Transverse colon (tissue), 4 donors: ENCODE results near the gene PXYLP1. TPM values are rescaled to one million over a fixed set of nuclear protein-coding genes. Genes with fewer than 3 reads are reported as not detected.

Experiments
- DNase-seq: peaks from one replicate; pipeline ENCODE4 v3.0.0-alpha.2; 2019
- H3K27ac ChIP-seq, 4 donors: fragments of 200-600 bp; sonication (generic); 2 replicates each; pipeline ENCODE4 v1.5.1; 2016 to 2018; ENCODE audit warnings: inconsistent platforms in 4 of 4
- H3K27me3 ChIP-seq: fragments of 200-600 bp; sonication (generic); 2 replicates; pipeline ENCODE4 v1.5.1; 2017; ENCODE audit warnings: inconsistent platforms
- H3K36me3 ChIP-seq, 4 donors: fragments of 200-600 bp; sonication (generic); 2 replicates each; pipeline ENCODE4 v1.5.1; 2017 to 2019; ENCODE audit warnings: inconsistent platforms in 4 of 4
- H3K4me1 ChIP-seq, 4 donors: fragments of 200-600 bp; sonication (generic); 2 replicates each; pipeline ENCODE4 v1.5.1; 2017 to 2020; ENCODE audit warnings: inconsistent platforms in 4 of 4
- H3K4me3 ChIP-seq, 4 donors: fragments of 200-600 bp; sonication (generic); 1 replicate in 1 of 4; 2 replicates in 3 of 4; pipeline versions ENCODE4 v1.5.1 to v1.6.1; 2017 to 2019; ENCODE audit warnings: inconsistent platforms in 4 of 4
- H3K9me3 ChIP-seq, 2 donors: fragments of 200-600 bp; sonication (generic); 2 replicates each; pipeline ENCODE4 v1.5.1; 2017 to 2019; ENCODE audit warnings: inconsistent platforms in 2 of 2
- EP300 ChIP-seq: sonication (generic); formaldehyde crosslinking; IDR thresholded peaks from one replicate; pipeline ENCODE4 v1.6.1; 2017; ENCODE audit warnings: antibody characterized with exemption, low read depth
- POLR2A ChIP-seq: fragments of 450-650 bp; IDR thresholded peaks from one replicate; pipeline ENCODE4 v1.6.1; 2016; ENCODE audit warnings: antibody characterized with exemption, mild to moderate bottlenecking, moderate library complexity
- POLR2AphosphoS5 ChIP-seq, 3 donors: sonication (generic); formaldehyde crosslinking; IDR thresholded peaks; one replicate each; pipeline ENCODE4 v1.6.1; 2016; ENCODE audit warnings: antibody characterized with exemption in 3 of 3
- WGBS, 2 donors: methylation state at CpG; one replicate each; pipeline ENCODE4 v1.1.5; 2018; ENCODE audit warnings: low coverage in 1 of 2; 5-methylcytosine and 5-hydroxymethylcytosine counted together
- in situ Hi-C, 4 donors: fragments of 200-750 bp; cut with MboI; loops; one replicate each; pipeline versions ENCODE4 v1.15.0 to v1.15.1; 2017; ENCODE audit warnings: low sequenced_read_pairs in 3 of 4, low pct_ligation_motif_present in 1 of 4, low pct_unique_long_range_greater_than_20kb in 1 of 4
- intact Hi-C: fragments of 100-400 bp; cut with DNase I; formaldehyde crosslinking; loops from one replicate; pipeline ENCODE4 v1.15.1; 2023; ENCODE audit warnings: low total_unique reads
- total RNA-seq, 4 donors: library from RNA; depleted of rRNA; stranded (reverse); fragments of >200 nt; gene quantifications; one replicate each; pipeline ENCODE4 v1.1.0, GENCODE V29; 2016
- TF ChIP-seq, protein P1 (sequence below), 5 experiments: fragments of 200-600 bp in 3 of 5; fragments of 450-650 bp in 2 of 5; sonication (generic) in 3 of 5; IDR thresholded peaks; 1 replicate in 2 of 5; 2 replicates in 3 of 5; pipeline ENCODE4 v1.5.1; 2016 to 2017; ENCODE audit warnings: antibody characterized with exemption in 5 of 5, inconsistent platforms in 3 of 5, mild to moderate bottlenecking in 2 of 5, moderate library complexity in 1 of 5

The PXYLP1 gene
- total RNA-seq, 4 donors from 2014 or later = 11.5 to 27.7 (median 12.2) TPM

DNA sequence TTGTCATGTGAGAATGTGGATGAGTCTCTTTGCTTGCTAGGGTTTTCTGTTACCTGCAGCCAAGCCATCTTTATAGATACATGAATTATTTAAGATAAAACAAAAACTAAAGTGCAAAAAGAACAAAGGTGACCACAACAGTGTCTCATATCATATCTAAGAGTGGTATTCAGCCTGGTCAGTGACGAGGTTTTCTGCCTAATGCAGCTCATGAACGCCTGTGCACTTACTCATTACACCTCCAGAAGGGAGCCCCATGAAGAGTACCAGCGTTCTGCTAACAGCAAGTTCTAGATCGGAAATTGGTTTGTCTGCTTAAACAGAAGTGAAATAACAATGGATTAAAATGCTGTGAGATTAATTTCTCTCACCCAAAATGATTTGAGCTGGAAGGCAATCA, 19.2 kb downstream of the PXYLP1 start:
- Histone ChIP-seq H3K27ac (no peak overlapping the region), H3K36me3 (no peaks in the 10 kb centered on the region), H3K4me1 (no peaks in the 10 kb centered on the region), H3K4me3 (no peak overlapping the region), H3K9me3 (no peaks in the 10 kb centered on the region), H3K27me3 (no peaks in the 10 kb centered on the region)
- 85% methylated on average over 3 to 4 of the region's 4 CpGs for WGBS, 2 donors
- DNase-seq = no peak
- TF ChIP-seq, protein P1, sequence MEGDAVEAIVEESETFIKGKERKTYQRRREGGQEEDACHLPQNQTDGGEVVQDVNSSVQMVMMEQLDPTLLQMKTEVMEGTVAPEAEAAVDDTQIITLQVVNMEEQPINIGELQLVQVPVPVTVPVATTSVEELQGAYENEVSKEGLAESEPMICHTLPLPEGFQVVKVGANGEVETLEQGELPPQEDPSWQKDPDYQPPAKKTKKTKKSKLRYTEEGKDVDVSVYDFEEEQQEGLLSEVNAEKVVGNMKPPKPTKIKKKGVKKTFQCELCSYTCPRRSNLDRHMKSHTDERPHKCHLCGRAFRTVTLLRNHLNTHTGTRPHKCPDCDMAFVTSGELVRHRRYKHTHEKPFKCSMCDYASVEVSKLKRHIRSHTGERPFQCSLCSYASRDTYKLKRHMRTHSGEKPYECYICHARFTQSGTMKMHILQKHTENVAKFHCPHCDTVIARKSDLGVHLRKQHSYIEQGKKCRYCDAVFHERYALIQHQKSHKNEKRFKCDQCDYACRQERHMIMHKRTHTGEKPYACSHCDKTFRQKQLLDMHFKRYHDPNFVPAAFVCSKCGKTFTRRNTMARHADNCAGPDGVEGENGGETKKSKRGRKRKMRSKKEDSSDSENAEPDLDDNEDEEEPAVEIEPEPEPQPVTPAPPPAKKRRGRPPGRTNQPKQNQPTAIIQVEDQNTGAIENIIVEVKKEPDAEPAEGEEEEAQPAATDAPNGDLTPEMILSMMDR (IDR thresholded peaks at IDR 0.05) = no peak
- no peak for TF ChIP-seq POLR2A
- no peak for TF ChIP-seq POLR2AphosphoS5 (IDR thresholded peaks at IDR 0.05)
- no peak for TF ChIP-seq EP300
- intact Hi-C loops (no loop called here), in situ Hi-C loops (no loop called here)

GRCh38 chr3:141253326-141253725, 21.7 kb downstream of the PXYLP1 start:
- 86 to 94% methylated on average over 2 of the region's 2 CpGs for WGBS, 2 donors
- in situ Hi-C loops = no loop called here

DNA sequence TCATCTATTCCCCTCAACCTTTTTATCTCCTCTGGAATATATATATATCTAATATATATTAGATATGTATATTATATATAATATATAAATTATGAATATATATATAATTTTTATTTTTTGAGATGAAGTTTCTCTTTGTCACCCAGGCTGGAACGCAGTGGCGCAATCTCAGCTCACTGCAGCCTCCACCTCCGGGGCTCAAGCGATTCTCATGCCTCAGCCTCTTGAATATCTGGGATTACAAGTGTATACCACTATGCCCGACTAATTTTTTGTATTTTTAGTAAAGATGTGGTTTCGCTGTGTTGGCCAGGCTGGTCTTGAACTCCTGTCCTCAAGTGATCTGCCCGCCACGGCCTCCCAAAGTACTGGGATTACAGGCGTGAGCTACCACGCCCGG, 22.2 kb downstream of the PXYLP1 start:
- Histone ChIP-seq H3K27ac (no peak overlapping the region), H3K4me1 (no peaks in the 10 kb centered on the region), H3K36me3 (no peaks in the 10 kb centered on the region), H3K9me3 (no peaks in the 10 kb centered on the region), H3K27me3 (no peaks in the 10 kb centered on the region), H3K4me3 (no peak overlapping the region)
- TF ChIP-seq EP300 (no peak), POLR2A (no peak), POLR2AphosphoS5 (IDR thresholded peaks at IDR 0.05) (no peak)
- TF ChIP-seq, protein P1 (IDR thresholded peaks at IDR 0.05) = no peak
- DNase-seq = no peak
- in situ Hi-C loops = no loop called here
- 96 to 97% methylated on average over 8 to 11 of the region's 11 CpGs for WGBS, 2 donors
- intact Hi-C loops = no loop called here

More at GRCh38 chr3:141253326-141253725, 21.7 kb downstream of the PXYLP1 start:
- no peaks in the 10 kb centered on the region for H3K4me1 ChIP-seq
- no peak for DNase-seq
- H3K4me3 ChIP-seq = no peak overlapping the region
- no peak overlapping the region for H3K27ac ChIP-seq
- TF ChIP-seq, protein P1 (IDR thresholded peaks at IDR 0.05) = no peak
- intact Hi-C loops = no loop called here
- H3K9me3 ChIP-seq = no peaks in the 10 kb centered on the region
- no peaks in the 10 kb centered on the region for H3K27me3 ChIP-seq
- H3K36me3 ChIP-seq = no peaks in the 10 kb centered on the region

GRCh38 chr3:141255137-141255845, 23.7 kb downstream of the PXYLP1 start:
- 70 to 91% methylated on average over 2 to 5 of the region's 5 CpGs for WGBS, 2 donors
- no peak for DNase-seq
- H3K27ac ChIP-seq = no peak overlapping the region
- H3K4me3 ChIP-seq = no peak overlapping the region
- H3K9me3 ChIP-seq = no peaks in the 10 kb centered on the region
- intact Hi-C loops = no loop called here
- TF ChIP-seq POLR2AphosphoS5 (IDR thresholded peaks at IDR 0.05) = no peak
- no peak for TF ChIP-seq EP300
- TF ChIP-seq POLR2A = no peak
- TF ChIP-seq, protein P1 (IDR thresholded peaks at IDR 0.05) = no peak
- in situ Hi-C loops = no loop called here
- no peaks in the 10 kb centered on the region for H3K36me3 ChIP-seq
- no peaks in the 10 kb centered on the region for H3K27me3 ChIP-seq
- H3K4me1 ChIP-seq = no peaks in the 10 kb centered on the region
